LNCaP clone FGC (cell line): ENCODE results near the gene TSPAN3.
A peak's percentile ranks its signal among the peaks of the same experiment; 100 is the strongest.

Source experiments
- DNase-seq: peaks from one replicate; pipeline ENCODE4 v3.0.0-alpha.2; 2011; ENCODE audit warnings: low read depth
- H3K4me3 ChIP-seq: 2 replicates; pipeline ENCODE4 v1.5.1; 2011; ENCODE audit warnings: mild to moderate bottlenecking, low read depth, low read length, control low read depth
- CTCF ChIP-seq: IDR thresholded peaks from 2 replicates; pipeline ENCODE4 v1.5.1; 2012; ENCODE audit warnings: mild to moderate bottlenecking; ENCODE audit not compliant: control insufficient read depth, insufficient read depth; ENCODE audit errors: extremely low read depth

TSPAN3 gene

GRCh38 chr15:77035584-77035983, 35.3 kb downstream of the TSPAN3 start:
- TF ChIP-seq CTCF, result no peak

GRCh38 chr15:77034695-77035489, 36.0 kb downstream of the TSPAN3 start:
- no peak for DNase-seq
- H3K4me3 ChIP-seq, result no peak overlapping the region
- peak; percentile 59 for TF ChIP-seq CTCF

More at GRCh38 chr15:77035584-77035983, 35.3 kb downstream of the TSPAN3 start:
- H3K4me3 ChIP-seq, result no peak overlapping the region
- DNase-seq, result no peak

GRCh38 chr15:77033729-77034671, 36.9 kb downstream of the TSPAN3 start:
- no peak for TF ChIP-seq CTCF
- no peak overlapping the region for H3K4me3 ChIP-seq
- DNase-seq, result no peak

GRCh38 chr15:77033417-77033728, 37.5 kb downstream of the TSPAN3 start:
- no peak for DNase-seq

GRCh38 chr15:77032647-77033416, 38.1 kb downstream of the TSPAN3 start:
- no peak for TF ChIP-seq CTCF
- no peak for DNase-seq
- H3K4me3 ChIP-seq, result no peak overlapping the region

More at GRCh38 chr15:77033417-77033728, 37.5 kb downstream of the TSPAN3 start:
- H3K4me3 ChIP-seq, result no peak overlapping the region
- TF ChIP-seq CTCF, result no peak

GRCh38 chr15:77032052-77032646, 38.8 kb downstream of the TSPAN3 start:
- no peak overlapping the region for H3K4me3 ChIP-seq
- no peak for DNase-seq
- TF ChIP-seq CTCF, result no peak
